ENCODE results near the gene RNF17.

DNA sequence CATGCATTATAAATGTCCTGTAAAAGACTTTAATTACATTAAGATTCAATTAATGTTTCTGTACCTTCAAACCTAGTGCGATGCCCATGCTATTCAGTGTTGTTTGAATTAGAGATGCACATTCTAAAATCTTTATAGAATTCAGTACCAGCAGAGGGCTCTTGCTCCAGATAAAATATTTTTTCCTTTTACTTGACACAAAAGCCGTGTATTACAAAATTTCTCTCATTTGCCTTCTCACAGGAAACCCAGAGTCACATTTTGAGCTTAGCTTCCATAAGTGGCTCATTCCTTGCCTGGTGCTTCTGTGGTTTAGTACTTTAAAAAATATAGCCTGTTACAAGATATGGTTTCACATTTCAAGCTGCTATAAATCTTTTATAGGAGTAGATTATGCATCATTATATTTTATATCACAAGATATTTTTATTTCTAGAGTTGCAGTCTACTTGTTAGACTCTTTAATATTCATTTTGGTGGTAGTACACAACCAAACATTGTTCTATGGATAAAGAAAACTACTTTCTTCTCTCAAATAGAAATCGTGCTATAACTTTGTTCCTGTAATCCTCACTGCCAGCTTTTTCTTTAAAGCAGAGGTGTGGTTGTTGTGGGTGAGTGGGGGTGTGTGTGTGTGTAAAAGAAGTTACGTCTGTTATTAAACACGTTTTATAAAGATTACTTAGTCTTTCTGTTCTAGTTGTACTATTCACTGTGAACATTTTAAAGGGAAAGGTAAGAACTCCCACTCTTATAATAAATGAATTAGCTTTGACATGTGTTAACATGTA is 101.4 kb downstream of the RNF17 start:
- no peak for TF ChIP-seq FOXA1 (IDR thresholded peaks at IDR 0.05)
- no peak for TF ChIP-seq ZNF384 (IDR thresholded peaks at IDR 0.05)
- no peak for TF ChIP-seq FOXM1 (IDR thresholded peaks at IDR 0.05; ENCODE audit: borderline replicate concordance)
- no peak for TF ChIP-seq CTBP1 (IDR thresholded peaks at IDR 0.05; ENCODE audit: borderline replicate concordance)
- no peak for TF ChIP-seq NFRKB (IDR thresholded peaks at IDR 0.05)
- no peak for TF ChIP-seq TARDBP (IDR thresholded peaks at IDR 0.05)
- TF ChIP-seq SP1 (IDR thresholded peaks at IDR 0.05): no peak
- no peak for TF ChIP-seq FOXK2 (IDR thresholded peaks at IDR 0.05)
- no peak for TF ChIP-seq SUZ12 (IDR thresholded peaks at IDR 0.05)
- TF ChIP-seq BHLHE40 (IDR thresholded peaks at IDR 0.05; ENCODE audit: borderline replicate concordance): no peak
- TF ChIP-seq HDGF (IDR thresholded peaks at IDR 0.05; ENCODE audit: borderline replicate concordance): no peak

Data from HEK293T (cell line).